ENCODE measurements around the gene PRRC1.

Gene PRRC1

GRCh38 chr5:127582773-127583370 lies 65.4 kb downstream of the PRRC1 start:
- no peak for DNase-seq

GRCh38 chr5:127583866-127584265 lies 66.4 kb downstream of the PRRC1 start:
- no peak for DNase-seq

- no peak for DNase-seq
Measured at GRCh38 chr5:127585661-127586060, 68.2 kb downstream of the PRRC1 start.

GRCh38 chr5:127586066-127586770 lies 68.8 kb downstream of the PRRC1 start:
- DNase-seq = no peak

- DNase-seq = no peak
Measured at GRCh38 chr5:127586811-127587210, 69.4 kb downstream of the PRRC1 start.

- DNase-seq = no peak
Measured at GRCh38 chr5:127587246-127587917, 69.9 kb downstream of the PRRC1 start.

- DNase-seq = no peak
Measured at GRCh38 chr5:127588368-127588767, 70.9 kb downstream of the PRRC1 start.

- no peak for DNase-seq
Measured at GRCh38 chr5:127589309-127590030, 72.0 kb downstream of the PRRC1 start.

GRCh38 chr5:127590156-127590722 lies 72.8 kb downstream of the PRRC1 start:
- DNase-seq = no peak

GRCh38 chr5:127595484-127596368 lies 78.3 kb downstream of the PRRC1 start:
- DNase-seq = no peak

GRCh38 chr5:127596501-127596900 lies 79.1 kb downstream of the PRRC1 start:
- no peak for DNase-seq

GRCh38 chr5:127599320-127599719 lies 81.9 kb downstream of the PRRC1 start:
- DNase-seq = no peak

GRCh38 chr5:127599847-127600246 lies 82.4 kb downstream of the PRRC1 start:
- no peak for DNase-seq

- DNase-seq = no peak
Measured at GRCh38 chr5:127601111-127601510, 83.7 kb downstream of the PRRC1 start.

- DNase-seq = no peak
Measured at GRCh38 chr5:127601601-127602000, 84.2 kb downstream of the PRRC1 start.

GRCh38 chr5:127602481-127602880 lies 85.0 kb downstream of the PRRC1 start:
- no peak for DNase-seq

GRCh38 chr5:127602896-127603844 lies 85.7 kb downstream of the PRRC1 start:
- DNase-seq = no peak

Measured in activated T-cell treated with anti-CD3 and anti-CD28 coated beads, Interleukin-2, amount 50 U/mL, for 1 hour (primary cell).